Stimulated activated CD4-positive, alpha-beta T cell treated with anti-CD3 and anti-CD28 coated beads, Interleukin-2, amount 100 ng/mL, for 48 hours (primary cell): ENCODE results near the gene VPS52.
"Not testable (repeated sequence)": the region's sequence is repeated elsewhere in the genome, so short reads cannot be mapped to it uniquely, and the experiment has no call there.

Experiments used
- DNase-seq, 2 donors: peaks; one replicate each; pipeline ENCODE4 v3.0.0-alpha.2; 2020

VPS52 gene

DNA sequence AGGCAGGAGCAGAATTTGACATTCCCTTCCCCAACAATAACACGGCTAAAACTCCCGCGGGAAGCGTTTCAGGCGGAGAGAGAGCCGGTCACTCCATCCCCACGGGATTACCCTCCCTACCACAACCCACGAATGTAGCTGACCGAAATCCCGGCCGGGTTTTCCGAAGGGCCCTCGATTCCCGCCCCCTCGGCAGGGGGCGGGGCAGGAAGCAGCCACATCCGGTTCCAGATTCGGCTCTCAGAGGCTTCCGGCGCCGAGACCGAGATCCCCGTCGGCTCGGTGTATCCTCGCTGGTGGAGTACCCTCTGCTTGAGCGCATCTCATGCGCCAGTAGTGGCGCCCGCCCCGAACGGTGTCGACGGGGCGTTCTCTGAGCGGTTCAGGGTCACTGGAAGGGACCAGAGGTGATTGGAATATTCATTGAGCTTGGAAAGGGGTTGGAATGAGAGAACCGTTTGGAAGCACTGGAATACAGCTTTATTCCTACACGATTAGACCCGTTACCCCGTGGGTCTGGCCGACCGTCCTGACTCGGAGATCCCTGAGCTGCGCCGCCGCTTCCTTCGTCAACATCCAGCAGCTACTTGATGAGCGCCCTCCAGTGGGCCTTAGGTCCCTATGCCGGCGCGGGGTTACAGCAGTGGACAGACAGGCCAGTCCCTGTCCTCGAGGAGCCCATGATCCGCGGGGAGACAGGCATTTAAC is 27.7 kb upstream of the VPS52 start:
- peak; percentile 91 to 92 for DNase-seq

DNA sequence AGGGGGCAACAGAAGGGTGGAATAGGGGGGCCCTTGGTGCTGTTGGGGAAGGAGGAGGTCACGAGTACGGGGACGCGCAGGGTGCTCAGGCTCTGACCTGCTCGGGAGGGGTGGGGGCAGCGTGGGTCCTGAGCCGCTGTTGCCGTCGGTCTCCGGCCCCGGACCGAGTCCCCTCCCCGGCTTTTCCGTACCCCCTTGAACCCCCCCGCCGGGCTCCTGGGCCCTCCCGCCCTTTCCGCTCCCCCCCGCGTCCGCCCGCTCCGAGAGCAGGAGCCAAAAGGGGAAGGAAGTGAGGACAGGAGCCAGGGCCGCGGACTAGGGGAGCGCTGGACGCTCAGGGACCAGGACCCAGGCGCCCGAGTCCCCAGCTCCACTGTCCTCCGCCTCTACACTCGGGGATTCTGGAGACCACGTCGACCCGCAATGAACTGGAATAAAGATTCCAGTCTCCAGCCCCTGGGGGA is 27.1 kb upstream of the VPS52 start, which contains the start of gene RGL2:
RGL2 (minus strand) TSS at position 170 of the 464 bp plus-strand sequence. CDS start 332 bp downstream, outside the sequence.
- DNase-seq: no peak

DNA sequence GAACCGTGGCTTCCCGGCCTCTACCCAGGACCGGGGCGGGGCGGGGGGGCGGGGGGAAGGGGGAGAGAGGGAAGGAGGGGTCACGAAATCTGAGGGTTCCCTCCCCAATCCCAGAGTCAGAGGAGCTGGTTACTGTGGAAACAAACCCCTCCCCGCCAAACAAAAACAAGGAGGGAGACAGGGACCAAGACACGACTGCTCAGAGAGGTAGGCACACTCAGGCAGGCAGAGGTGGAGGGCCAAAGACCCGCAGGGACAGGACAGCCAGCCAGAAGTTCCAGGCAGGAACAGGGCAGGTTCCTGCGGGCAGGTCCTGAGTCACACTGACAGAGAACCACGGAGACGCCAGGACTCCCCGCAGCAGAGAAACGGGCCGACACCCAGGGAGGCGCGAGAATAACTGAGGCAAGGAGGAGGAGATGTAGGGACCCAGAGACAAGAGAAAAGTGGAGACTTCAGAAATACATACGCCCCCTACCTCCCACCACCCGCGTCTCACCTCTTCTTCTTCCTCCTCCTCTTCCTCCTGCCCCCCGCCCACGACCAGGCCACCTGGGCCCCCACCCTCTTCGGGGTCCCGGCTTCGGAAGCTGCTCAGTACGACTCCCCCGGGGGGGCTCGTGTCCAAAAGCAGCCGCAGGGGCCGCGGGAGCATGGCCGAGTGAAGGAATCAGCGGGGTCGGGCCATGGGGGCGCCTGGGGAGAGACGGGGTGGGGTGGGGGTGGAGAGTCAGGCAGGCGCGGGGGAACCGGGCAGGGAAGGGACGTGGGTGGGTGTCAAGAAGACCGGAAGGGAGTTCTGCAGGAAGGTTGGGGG is 26.5 kb upstream of the VPS52 start:
- peak in 1 of 2 donors; percentile 62 for DNase-seq

GRCh38 chr6:33297406-33297955 is 25.8 kb upstream of the VPS52 start:
- no peak for DNase-seq

DNA sequence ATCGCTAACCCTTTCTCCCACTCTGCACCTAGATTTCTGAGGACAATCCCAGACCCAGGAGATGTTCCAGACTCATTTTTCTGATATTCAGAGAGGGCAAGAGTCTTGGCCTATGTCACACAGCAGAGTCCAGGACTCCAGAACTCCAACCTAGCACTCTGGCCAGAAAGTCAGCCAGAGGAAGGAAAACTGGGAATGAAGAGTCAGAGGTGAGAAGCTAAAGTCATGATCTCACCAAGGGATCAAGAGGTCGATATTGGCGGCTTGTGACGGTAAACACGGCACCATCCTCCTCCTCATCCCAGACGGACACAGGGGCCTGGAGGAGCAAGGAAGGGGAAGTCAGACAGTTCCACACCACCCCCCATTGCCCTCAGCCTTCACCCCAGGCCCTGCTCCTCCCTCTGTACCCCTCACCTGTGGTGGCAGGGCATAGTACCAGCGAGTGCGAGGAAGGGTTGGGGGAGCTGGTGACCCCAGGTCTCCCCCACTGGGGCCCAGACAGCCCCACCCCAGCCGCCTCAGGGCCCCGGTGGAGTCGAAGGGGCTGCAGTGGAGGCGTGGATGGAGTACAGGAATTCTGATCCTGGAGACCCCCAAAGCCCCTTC is 25.2 kb upstream of the VPS52 start:
- DNase-seq: no peak

DNA sequence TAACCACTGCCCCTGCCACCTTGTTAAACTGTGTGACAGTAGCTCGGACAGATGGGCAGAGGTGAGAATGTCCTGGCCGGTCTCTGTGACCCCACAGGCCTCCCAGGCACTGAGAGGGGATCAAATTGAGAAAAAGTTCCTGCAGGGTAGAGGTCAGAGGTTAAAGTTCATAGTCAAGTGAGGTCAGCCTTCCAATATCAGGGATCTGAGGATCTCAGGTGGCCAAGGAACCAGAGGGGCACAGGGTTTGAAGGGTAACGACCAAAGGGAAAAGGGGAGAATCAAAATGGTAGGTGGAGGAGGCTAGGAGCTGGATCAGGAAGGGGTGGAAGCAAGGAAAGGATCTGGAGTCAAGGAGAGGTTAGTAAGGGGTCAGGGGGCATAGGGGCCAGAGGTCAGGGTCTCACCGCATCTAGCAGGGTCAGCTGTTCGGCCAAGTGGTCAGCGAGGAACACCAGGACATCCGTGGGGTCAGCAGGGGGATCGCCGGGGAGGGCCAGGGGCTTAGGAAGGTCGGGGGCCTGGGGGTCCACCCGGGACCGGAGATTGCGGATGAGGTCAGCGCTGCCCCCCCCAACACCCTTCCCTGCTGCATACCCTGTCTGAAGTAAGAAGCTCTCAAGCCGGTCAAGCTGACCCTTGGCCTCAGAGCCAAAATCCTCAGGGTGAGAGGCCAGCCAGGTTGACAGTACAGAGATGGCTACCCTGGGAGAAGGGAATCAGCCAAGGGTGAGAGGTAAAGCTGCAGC is 24.1 kb upstream of the VPS52 start:
- no peak for DNase-seq

DNA sequence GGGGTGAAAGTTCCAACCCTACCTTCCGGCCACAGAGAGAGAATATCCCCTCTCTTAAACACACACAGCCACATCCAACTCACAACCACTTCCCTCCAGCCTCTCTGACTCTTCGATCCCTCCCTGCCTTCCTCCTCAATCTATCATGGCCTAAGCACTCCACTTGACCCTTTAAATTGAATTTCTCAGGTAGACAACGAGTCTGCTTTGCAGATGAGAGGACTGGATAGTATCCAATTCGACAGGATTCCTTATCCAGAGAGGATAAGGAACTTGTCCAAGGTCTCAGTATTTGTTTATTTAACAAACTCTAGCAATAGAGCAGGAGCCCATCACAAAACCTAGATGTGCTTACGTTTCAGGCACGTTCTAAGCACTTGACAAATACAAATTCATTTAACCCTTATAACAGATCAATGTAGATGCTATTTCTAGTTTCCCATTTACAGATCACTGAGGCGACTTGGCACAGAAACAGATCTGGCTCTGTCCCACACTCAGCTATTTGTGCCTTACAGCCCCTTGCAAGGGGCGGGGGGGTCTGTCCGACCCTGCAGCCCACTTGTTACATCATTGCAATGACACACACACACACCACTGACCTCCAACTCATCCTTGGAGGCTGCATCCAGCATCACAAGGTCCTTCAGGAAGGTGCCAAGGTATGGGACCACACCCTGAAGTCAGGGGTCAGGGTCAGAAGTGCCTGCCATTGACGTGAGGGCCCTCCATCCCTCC is 22.6 kb upstream of the VPS52 start:
- no peak for DNase-seq

DNA sequence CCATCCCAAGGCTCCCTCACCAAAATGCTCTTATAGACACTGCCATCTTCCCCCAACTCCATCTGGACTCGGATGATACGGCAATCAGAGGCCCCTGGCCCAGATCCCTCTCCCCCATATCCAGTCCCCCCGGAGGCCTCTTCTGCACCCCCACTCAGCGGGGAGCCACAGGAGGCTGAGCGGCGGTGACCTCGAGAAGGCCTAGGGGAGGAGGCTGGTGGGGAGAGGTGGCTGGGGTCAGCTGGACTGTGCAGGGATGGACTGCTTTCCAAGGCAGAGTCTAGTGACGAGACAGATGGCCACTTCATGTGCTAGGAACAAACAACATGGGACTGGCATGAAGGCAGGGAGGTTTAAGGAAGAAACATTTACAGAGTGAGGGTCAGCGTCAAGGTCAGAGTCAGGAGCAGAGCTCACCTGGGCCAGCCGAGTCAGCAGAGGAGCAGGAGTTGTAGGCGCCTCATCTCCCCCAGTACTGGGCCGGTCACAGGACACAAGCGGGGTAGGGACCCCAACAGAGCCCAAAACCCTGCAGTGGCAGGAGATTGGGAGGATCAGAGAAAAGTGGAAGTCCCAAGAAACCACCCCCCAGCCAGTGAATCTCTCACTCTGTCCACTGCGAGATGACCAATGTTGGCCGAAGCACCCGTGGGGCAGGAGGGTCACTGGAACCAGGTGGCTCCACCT is 21.5 kb upstream of the VPS52 start:
- no peak for DNase-seq

- no peak for DNase-seq
Measured at GRCh38 chr6:33290459-33290858, 18.8 kb upstream of the VPS52 start.

GRCh38 chr6:33289784-33290315 is 18.2 kb upstream of the VPS52 start:
- no peak for DNase-seq

DNA sequence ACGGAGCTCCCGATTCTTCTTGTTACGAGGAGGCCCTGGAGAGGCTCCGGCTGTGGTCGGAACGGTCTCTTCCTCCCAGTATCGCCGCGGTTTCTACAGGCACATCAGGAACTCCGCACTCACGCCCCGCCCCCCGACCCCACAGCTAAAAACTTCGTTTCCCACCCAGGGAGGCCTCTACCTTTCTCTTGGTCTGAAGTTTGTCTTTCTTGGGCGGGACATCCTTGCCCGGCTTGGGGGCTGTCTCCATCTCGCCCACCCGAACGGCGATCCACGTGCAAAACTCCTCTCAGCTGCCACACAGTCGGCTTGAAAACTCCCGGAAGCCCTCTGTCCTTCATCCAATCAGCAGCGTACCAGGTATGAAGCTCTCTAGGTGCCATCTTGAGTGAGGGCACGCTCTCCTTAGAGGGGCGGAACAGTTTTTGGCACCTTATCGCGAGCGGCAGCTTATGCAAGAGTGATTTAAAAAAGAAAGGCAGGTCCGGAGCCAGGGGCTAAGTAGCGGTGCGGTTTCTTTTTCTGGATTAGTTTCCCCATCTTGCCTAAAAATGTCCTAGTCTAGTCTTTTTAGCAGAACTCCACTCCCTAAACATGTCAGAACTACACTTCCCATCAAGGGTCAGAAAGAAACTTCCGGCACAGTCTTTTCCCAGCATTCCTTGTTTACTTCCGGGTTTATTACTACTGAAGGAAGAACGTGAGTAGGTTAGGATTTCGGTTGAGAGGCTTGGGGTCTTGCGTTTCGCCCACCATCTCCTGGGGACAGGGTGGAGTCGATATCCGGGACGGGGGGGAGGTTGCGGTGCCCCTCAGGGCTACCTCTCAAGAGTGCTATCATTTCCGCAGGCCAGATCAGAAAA is 17.5 kb upstream of the VPS52 start, which contains the start of the genes PFDN6 and WDR46:
PFDN6 (plus strand) TSS at position 681 of the 863 bp plus-strand sequence. CDS start 256 bp downstream, outside the sequence.
WDR46 (minus strand) TSS at position 319 of the 863 bp plus-strand sequence; CDS start at position 250, 69 bp downstream.
- DNase-seq: peak; percentile 65 to 66

GRCh38 chr6:33288141-33288920 is 16.7 kb upstream of the VPS52 start:
- DNase-seq: no peak

DNA sequence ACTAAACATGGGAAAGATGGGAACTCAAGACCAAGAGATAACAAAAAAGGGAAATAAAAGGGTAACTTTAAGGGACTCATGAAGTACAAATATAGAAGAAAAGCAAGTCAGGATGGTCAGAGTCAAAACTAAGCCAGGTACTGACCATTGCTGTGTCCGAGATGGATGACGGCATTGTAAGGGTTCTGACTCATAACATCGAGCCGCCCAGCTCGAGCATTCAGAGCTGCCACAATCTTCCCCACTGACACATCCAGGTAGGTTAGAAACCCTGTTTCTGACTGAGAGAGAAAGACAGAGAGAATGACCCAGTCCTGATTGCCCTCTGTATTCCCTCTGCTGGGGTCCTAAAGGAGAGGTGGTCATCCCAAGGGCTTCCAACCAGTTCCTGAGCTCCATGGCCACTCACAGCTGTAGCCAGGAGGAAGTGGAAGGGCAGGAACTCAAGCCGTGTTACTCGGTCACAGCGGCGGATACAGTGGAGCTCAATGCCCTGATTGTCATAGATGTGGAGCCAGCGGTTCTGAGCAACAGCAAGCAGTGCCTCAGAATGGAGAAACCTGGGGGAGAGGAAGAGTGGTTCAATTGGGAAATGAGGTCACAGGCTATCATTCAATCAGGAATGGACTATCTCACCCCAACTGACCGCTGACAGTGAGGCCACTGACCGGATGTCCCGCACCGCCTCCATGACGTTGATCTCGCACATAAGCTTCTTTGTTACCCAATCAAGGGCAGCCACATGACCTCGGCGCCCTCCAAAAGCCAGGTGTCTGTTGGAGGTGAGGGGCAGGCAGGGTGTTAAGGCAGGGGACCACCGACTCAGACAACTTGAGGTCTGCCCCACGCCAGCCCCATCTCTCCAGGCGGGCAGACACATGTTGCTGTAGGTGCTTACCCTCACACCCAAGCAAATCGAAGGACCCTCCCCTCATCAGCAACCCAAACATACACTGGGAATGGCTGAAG is 15.6 kb upstream of the VPS52 start:
- DNase-seq: no peak

GRCh38 chr6:33285214-33285613 is 13.5 kb upstream of the VPS52 start:
- not testable (repeated sequence) for DNase-seq

DNA sequence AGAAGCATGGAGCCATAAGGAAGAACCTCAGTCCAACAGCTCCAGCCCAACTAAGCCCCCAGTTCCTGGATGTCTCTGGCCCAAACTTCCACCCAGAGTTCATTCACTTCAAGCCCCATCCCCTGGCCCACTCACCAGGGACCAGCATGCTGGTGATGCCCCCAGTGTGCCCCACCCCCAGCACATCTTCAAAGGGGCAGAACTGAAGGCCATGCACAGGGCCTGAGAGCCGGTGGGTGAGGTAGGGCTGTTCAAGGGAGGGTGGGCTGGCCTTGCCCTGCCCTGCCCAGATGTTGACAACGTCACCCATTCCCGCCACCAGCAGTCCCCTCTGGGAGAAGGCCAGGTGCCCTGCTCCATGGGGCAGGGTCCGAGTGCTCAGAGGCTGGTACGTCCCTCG is 8.9 kb upstream of the VPS52 start:
- DNase-seq: no peak

DNA sequence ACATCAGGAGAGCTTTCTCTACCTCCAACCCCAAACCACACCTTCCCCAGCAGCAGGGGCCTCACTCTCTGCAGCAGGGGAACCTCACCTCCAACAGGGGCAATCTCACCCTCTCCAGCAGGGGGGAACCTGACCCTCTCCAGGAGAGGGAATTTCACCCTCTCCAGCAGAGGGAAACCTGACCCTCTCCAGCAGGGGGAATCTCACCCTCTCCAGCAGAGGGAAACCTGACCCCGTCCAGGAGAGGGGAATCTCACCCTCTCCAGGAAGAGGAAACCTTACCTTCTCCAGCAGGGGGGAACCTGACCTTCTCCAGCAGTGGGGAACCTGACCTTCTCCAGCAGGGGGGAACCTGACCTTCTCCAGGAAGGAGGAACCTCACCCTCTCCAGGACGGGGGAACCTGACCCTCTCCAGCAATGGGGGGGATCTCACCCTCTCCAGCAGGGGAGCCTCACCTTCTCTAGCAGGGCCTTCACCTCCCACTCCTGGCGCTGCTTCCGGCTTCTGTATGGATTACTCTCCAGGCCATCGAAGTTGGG is 8.4 kb upstream of the VPS52 start:
- no peak for DNase-seq

GRCh38 chr6:33279257-33279695 is 7.6 kb upstream of the VPS52 start:
- no peak for DNase-seq
